Spleen (tissue), 7 donors: Measurements from ENCODE around the gene CTLA4.

Source experiments
- CTCF ChIP-seq, 11 experiments: fragments of 200-600 bp in 7 of 11; fragments of 450-650 bp in 4 of 11; sonication (generic) in 4 of 11; IDR thresholded peaks in 8 of 11; conservative IDR thresholded peaks in 3 of 11; 1 replicate in 7 of 11; 2 replicates in 4 of 11; pipeline versions ENCODE4 v1.4.0 to v1.8.0; 2016 to 2021; ENCODE audit warnings: antibody characterized with exemption in 11 of 11, inconsistent platforms in 4 of 11, mild to moderate bottlenecking in 1 of 11
- POLR2A ChIP-seq, 3 donors: fragments of 450-650 bp; IDR thresholded peaks; one replicate each; pipeline ENCODE4 v1.5.1; 2017; ENCODE audit warnings: antibody characterized with exemption in 3 of 3, mild to moderate bottlenecking in 1 of 3
- POLR2AphosphoS5 ChIP-seq, 3 donors: sonication (generic); formaldehyde crosslinking; IDR thresholded peaks; one replicate each; pipeline ENCODE4 v1.5.1; 2017; ENCODE audit warnings: antibody characterized with exemption in 3 of 3
- donor health status: DM: no; HTN: no; CAD: no; lungs with moderate emphysema.
- donor health status: DM: no; HTN: no; CAD: no.
- donor health status: DM: no; HTN: no; CAD: no.

DNA sequence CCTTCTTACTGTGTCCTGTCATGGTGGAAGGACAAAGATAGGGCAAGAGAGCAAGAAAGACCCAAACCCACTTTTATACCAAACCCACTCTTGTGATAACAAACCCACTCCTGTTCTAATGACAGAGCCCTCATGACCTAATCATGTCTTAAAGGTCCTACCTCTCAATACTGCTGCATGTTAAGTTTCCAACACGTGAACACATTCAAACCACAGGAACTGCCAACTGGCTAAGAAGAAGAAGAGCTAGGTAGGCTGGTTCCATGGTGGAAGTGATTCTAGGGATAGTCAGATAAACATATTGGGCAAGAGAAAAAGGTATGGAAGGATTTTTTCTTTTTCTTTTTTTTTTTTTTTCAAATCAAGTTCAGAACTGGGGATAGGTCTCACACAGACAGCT, 22.0 kb downstream of the CTLA4 start:
- TF ChIP-seq CTCF (IDR thresholded peaks at IDR 0.05 in 8 of 11, conservative IDR thresholded peaks at IDR 0.05 in 3 of 11) (no peak), POLR2A (IDR thresholded peaks at IDR 0.05) (no peak), POLR2AphosphoS5 (IDR thresholded peaks at IDR 0.05) (no peak)
